Left colon (tissue), 2 donors: ENCODE results near the gene SRSF6. TPM values are rescaled to one million over a fixed set of nuclear protein-coding genes. Genes with fewer than 3 reads are reported as not detected.
"Not testable (repeated sequence)": the region's sequence is repeated elsewhere in the genome, so short reads cannot be mapped to it uniquely, and the experiment has no call there.

Experiments used
- ATAC-seq: fragments of 200-7000 bp; cut with Tn5 transposase; one replicate; pipeline ENCODE4 v1.9.1; 2020; ENCODE audit warnings: mild to moderate bottlenecking, moderate library complexity
- DNase-seq, 2 donors: peaks; one replicate each; pipeline ENCODE4 v3.0.0-alpha.2; 2020
- intact Hi-C, 2 donors: fragments of 100-400 bp; cut with DNase I in 1 of 2; cut with micrococcal nuclease in 1 of 2; formaldehyde crosslinking; loops; one replicate each; pipeline versions ENCODE4 v1.11.2 to v1.14.0; 2022; cut with DNase I, micrococcal nuclease
- total RNA-seq, 2 donors: library from RNA; stranded (reverse); fragmentation: NEBNext Ultra II Directional; extraction: Animal tissue kit (Norgen Biotek cat#: 25700); gene quantifications; one replicate each; pipeline ENCODE4 v1.2.1, GENCODE V29; 2021
- donor health status: DM: no; HTN: no; CAD: no.
- donor health status: DM: yes; HTN: yes; CAD: no.

SRSF6 gene
- total RNA-seq, 2 donors from 2014 or later = 109 to 116 TPM

DNA sequence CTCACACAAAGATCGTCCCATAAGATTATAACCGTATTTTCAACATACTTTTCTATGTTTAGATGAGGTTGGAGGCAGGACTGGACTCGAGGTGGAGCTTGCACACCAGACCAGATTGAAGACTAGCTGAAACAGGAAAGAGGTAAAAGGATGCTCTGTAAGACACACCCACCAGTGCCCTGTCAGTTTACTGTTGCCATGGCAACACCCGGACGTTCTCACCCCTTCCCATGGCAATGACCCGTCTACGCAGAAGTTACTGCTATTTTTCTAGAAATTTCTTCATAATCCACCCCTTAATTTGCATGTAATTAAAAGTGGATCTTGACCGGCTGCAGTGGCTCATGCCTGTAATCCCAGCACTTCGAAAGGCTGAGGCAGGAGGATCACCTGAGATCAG lies 13.6 kb upstream of the SRSF6 start:
- ATAC-seq (no peak), DNase-seq (no peak)
- intact Hi-C loops = loop anchor here in 1 of 2 donors (10.0 kb wide), 1 partner anchor 251 kb away; no protein-coding TSS in a partner anchor

DNA sequence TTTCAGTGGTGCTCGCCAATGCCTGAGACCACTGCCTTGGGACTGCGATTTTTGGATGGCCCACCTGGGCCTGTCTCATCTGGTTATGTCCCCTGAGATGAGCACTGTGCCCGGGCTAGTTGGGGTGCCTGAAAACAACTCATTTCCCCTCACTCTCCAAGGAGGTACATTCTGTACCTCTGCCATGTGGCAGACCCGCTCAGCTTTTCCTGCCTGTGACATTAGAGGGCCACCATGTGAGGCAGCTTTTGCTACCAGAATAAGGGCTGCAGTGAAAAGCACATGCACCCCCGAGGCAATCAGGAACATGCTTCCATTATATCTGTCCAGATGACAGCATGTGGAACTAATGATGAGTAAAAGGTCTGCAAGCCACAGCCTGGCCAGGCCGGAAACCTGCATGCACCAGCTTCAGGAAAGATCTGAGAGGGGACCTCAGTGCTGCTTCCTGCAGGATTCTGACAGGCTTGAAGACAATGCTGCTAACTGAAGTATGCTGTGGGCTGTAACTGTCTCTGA lies 11.3 kb upstream of the SRSF6 start:
- no peak for ATAC-seq
- intact Hi-C loops = loop anchor here in 1 of 2 donors (10.0 kb wide), 1 partner anchor 248 kb away; no protein-coding TSS in a partner anchor
- DNase-seq = no peak

DNA sequence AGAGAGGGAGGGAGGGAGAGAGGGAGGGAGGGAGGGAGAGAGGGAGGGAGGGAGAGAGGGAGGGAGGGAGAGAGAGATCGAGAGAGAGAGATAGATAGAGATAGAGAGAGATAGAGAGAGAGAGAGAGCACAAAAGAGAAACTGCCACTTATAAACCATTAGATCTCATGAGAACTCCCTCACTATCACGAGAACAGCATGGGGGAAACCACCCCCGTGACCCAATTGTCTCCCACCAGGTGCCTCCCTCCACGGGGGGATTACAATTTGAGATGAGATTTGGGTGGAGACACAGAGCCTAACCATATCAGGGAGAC lies 9.3 kb upstream of the SRSF6 start:
- not testable (repeated sequence) for ATAC-seq, DNase-seq
- intact Hi-C loops = loop anchor here in 1 of 2 donors (10.0 kb wide), 1 partner anchor 246 kb away; no protein-coding TSS in a partner anchor

GRCh38 chr20:43448748-43449535 lies 8.8 kb upstream of the SRSF6 start:
- ATAC-seq (peak; percentile 69), DNase-seq (peak in 1 of 2 donors; percentile 39)
- intact Hi-C loops = loop anchor here in 1 of 2 donors (10.0 kb wide), 1 partner anchor 246 kb away; no protein-coding TSS in a partner anchor

DNA sequence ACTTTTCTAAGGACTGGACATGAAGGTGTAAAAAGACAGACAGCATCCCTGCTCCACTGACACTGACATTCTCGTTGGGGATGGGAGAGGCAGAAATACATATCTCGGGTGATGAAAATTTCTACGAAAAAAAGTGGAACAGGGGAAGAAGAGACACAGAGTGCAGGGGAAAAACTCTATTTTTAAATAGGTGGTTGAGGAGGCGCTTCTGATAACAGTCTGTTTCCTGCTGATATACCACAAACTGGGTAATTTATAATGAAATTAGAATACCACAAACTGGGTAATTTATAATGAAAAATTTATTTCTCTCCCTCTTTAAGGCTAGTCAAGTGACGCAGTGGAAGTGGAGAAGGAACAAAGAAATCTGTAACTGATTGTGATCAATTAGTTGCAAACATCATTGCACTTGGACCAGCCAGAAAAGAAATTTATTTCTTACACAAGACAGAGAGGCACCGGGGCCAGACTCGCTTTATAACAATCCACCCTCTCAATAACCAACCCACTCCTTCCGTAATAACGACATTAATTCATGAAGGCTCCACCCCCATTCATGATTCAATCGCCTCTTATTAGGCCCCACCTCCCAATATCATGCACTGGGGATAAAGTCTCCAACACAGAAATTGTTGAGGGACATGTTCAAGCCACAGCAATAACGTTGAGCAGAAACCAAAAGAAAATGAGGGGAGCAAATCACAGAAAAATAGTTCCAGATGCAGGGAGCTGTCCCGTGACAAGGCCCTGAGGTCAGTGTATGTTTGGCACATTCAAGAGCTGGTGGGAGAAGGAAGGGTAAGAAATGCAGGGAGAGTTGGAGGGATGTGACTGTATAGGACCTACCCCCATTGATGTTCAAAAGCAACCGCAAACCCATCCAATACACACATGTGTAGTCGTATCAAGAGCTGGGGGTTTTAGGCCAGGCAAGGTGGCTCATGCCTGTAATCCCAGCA lies 6.6 kb upstream of the SRSF6 start:
- DNase-seq = no peak
- ATAC-seq = no peak
- intact Hi-C loops = no loop called here

DNA sequence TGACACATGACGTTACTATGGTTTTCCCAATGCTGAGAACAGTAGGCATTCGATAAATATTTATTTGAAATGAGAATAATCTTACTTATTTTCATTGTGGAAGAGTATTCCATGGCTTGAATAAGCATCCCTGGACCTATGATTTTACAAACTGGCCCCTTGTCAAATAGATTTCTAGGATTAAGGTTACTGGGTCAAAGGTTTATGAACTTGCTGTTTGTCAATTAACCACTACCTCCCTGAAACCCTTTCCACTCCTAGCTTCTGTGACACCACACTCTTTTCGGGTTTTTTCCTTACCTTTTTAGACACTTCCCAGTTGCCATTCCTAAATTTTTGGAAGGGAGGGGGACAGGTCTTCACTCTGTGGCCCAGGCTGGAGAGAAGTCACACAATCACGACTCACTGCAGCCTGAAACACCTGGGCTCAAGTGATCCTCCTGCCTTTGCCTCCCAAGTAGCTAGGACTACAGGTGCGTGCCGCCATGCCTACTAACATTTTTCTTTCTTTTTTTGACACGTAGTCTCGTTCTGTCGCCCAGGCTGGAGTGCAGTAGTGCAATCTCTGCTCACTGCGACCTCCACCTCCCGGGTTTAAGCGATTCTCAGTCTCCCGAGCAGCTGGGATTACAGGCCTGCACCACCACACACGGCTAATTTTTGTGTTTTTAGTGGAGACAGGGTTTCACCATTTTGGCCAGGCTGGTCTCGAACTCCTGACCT lies 5.1 kb upstream of the SRSF6 start:
- ATAC-seq (no peak), DNase-seq (no peak)
- intact Hi-C loops = no loop called here

- DNase-seq, intact Hi-C loops, ATAC-seq: not testable (repeated sequence)
Measured at GRCh38 chr20:43456252-43456651, 1.4 kb upstream of the SRSF6 start.

- DNase-seq (peak; percentile 93 to 94), ATAC-seq (peak; percentile 78)
- intact Hi-C loops = no loop called here
Measured at GRCh38 chr20:43456809-43457639, 672 bp upstream of the SRSF6 start.

GRCh38 chr20:43458422-43458924 lies 777 bp downstream of the SRSF6 start:
- intact Hi-C loops = no loop called here
- no peak for ATAC-seq
- no peak for DNase-seq

- DNase-seq (peak; percentile 17 to 29), ATAC-seq (no peak)
- intact Hi-C loops = no loop called here
Measured at GRCh38 chr20:43459022-43459942, 1.6 kb downstream of the SRSF6 start.

DNA sequence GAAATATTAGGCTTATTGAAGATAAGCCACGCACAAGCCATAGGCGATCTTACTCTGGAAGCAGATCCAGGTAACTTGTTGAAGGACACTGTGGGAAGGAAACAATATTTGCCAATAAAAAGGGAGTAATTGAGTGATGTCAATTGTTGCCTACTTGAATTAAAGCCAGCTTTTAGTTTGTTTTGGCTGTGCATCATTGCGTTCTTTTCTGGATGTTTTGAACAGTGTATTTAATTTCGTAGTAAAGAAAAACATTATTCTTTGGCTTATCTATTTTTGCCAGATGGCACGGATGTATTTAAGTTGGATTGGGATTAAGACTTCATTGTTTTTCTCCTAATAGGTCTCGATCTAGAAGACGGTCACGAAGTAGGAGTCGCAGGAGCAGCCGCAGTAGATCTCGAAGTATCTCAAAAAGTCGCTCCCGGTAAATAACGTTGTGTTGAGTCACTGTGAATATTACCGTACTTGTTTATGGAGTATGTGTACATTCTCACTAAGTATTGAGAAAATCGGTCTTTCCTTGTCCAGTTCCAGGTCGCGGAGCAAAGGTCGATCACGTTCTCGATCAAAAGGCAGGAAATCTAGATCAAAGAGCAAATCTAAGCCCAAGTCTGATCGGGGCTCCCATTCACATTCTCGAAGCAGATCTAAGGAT lies 2.6 kb downstream of the SRSF6 start:
- DNase-seq (no peak), ATAC-seq (no peak)
- intact Hi-C loops = no loop called here

GRCh38 chr20:43460830-43461200 lies 3.1 kb downstream of the SRSF6 start:
- ATAC-seq (no peak), DNase-seq (no peak)
- intact Hi-C loops = no loop called here

DNA sequence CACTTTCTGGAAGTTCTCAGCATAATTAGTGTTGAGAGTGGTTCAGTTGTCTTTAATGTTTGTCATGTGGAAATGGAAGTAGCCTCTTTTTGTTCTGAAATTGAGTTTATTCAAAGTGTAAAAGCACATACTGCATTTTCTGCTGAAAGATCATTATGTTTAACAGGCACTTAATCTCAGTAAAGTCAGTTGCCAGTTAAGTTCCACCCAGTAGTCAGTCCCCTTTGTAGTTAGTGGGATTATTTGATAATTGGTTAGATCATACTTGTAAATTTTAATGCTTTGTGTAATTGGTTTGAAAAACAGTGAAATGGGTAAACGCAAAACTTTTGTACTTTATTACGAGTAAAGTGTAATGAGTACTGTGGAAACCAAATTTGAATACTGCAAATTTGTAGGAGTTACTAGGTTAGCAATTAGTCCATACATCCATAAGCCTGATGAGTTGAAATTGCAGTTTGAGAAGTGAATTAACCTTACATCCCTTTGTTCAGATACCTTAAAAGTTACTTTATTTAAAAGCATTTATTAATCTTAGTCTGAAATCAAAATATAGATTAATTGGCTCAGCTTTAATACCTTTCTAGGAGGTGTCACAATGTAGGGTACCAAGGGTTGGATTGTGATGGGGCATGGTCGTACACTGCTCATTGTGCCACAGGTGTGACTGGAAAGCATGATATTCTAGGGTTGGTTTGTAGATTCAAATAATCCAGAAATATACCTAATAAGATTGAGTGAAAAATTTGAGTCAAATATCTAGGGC lies 4.4 kb downstream of the SRSF6 start:
- intact Hi-C loops = no loop called here
- ATAC-seq (no peak), DNase-seq (no peak)

DNA sequence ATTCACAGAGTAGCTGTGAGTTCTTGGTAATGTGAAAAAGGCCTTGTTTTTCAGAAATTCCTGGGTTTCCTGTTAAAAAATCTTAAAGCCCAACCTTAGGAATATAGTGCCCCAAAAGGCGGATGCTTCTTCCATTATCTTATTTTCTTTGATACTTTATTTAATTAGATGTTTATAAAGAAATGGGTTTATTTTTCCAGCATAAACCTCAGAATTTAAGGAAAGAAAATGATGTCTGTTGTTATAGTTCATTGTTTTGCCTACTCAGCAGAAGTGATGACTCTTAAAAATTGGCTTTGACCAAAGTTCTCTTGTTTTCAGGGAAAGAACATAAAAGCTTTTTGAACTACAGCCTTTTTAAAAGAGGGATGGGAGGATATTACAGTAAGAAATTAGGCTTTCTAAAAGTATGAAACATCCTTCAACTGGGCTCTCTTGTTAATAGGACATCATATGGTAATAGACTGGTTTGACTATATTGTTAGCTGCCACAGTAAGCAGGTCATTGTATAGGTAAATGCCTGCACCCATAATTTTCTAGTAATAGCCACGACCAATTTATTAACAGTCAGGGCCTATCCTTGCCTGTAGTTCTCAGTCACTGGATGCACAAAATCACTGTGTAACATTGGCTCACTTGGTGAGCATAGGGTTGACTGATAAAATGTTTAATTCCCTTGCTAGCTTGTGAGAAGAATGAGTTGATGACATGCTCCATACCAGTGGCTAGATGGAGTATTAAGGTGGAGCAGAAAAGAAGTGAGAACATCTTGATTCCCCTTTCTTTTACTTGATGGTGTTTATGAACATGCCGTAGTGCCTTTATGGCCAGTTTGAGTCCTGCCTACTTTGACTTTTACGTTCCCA lies 5.2 kb downstream of the SRSF6 start:
- ATAC-seq (no peak), DNase-seq (no peak)
- intact Hi-C loops = no loop called here
